GM23338 (cell line): Measurements from ENCODE around the gene EMC9.

Source experiments
- CREB1 ChIP-seq: fragments of 250-450 bp; sonication (Bioruptor Pico); IDR thresholded peaks from 2 replicates; pipeline ENCODE4 v1.5.0; 2020; ENCODE audit warnings: low read depth, mild to moderate bottlenecking, moderate library complexity
- EZH2 ChIP-seq: fragments of 200-600 bp; sonication (generic); IDR thresholded peaks from one replicate; pipeline ENCODE4 v1.8.0; 2017; ENCODE audit warnings: antibody characterized with exemption, mild to moderate bottlenecking, low read depth; ENCODE audit not compliant: unreplicated experiment
- EZH2phosphoT487 ChIP-seq: fragments of 200-600 bp; sonication (generic); IDR thresholded peaks from one replicate; pipeline ENCODE4 v1.8.1; 2018; ENCODE audit warnings: antibody characterized with exemption; ENCODE audit not compliant: unreplicated experiment
- NANOG ChIP-seq: IDR thresholded peaks from 2 replicates; pipeline ENCODE4 v1.6.1; 2016; ENCODE audit warnings: antibody characterized with exemption, borderline replicate concordance
- POLR2AphosphoS5 ChIP-seq: IDR thresholded peaks from 2 replicates; pipeline ENCODE4 v1.6.1; 2016; ENCODE audit warnings: antibody characterized with exemption, low read depth
- STAT1 ChIP-seq: IDR thresholded peaks from one replicate; pipeline ENCODE4 v1.6.1; 2016; ENCODE audit warnings: antibody characterized with exemption; ENCODE audit not compliant: unreplicated experiment
- TF ChIP-seq, protein P1 (sequence below), 2 experiments: fragments of 200-600 bp in 1 of 2; sonication (generic) in 1 of 2; conservative IDR thresholded peaks; 2 replicates each; pipeline versions ENCODE4 v1.5.1 to v1.6.1; 2016 to 2017; ENCODE audit warnings: antibody characterized with exemption in 2 of 2, low read depth in 2 of 2, mild to moderate bottlenecking in 2 of 2, moderate library complexity in 1 of 2
- TF ChIP-seq, protein P2 (sequence below): IDR thresholded peaks from one replicate; pipeline ENCODE4 v1.6.1; 2018; ENCODE audit warnings: antibody characterized with exemption; ENCODE audit not compliant: unreplicated experiment
- TF ChIP-seq, protein P3 (sequence below): IDR thresholded peaks from 2 replicates; pipeline ENCODE4 v1.6.1; 2016; ENCODE audit warnings: antibody characterized with exemption

DNA sequence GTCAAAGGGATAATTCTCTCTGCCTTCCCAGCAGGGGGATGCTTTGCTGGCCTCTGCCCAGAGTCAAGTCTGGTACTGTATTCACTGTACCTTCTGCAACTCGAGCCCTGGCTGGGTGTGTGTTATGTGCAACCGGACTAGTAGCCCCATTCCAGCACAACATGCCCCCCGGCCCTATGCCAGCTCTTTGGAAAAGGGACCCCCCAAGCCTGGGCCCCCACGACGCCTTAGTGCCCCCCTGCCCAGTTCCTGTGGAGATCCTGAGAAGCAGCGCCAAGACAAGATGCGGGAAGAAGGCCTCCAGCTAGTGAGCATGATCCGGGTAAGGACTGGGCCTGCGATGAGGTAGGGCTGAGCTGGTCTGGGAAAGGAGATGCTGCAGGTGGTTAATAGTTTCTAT lies 9.2 kb upstream of the EMC9 start:
- TF ChIP-seq, protein P1, sequence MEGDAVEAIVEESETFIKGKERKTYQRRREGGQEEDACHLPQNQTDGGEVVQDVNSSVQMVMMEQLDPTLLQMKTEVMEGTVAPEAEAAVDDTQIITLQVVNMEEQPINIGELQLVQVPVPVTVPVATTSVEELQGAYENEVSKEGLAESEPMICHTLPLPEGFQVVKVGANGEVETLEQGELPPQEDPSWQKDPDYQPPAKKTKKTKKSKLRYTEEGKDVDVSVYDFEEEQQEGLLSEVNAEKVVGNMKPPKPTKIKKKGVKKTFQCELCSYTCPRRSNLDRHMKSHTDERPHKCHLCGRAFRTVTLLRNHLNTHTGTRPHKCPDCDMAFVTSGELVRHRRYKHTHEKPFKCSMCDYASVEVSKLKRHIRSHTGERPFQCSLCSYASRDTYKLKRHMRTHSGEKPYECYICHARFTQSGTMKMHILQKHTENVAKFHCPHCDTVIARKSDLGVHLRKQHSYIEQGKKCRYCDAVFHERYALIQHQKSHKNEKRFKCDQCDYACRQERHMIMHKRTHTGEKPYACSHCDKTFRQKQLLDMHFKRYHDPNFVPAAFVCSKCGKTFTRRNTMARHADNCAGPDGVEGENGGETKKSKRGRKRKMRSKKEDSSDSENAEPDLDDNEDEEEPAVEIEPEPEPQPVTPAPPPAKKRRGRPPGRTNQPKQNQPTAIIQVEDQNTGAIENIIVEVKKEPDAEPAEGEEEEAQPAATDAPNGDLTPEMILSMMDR (conservative IDR thresholded peaks at IDR 0.05; ENCODE audit: low read depth in 2 of 2), result no peak
- TF ChIP-seq POLR2AphosphoS5, result no peak
- TF ChIP-seq, protein P2, sequence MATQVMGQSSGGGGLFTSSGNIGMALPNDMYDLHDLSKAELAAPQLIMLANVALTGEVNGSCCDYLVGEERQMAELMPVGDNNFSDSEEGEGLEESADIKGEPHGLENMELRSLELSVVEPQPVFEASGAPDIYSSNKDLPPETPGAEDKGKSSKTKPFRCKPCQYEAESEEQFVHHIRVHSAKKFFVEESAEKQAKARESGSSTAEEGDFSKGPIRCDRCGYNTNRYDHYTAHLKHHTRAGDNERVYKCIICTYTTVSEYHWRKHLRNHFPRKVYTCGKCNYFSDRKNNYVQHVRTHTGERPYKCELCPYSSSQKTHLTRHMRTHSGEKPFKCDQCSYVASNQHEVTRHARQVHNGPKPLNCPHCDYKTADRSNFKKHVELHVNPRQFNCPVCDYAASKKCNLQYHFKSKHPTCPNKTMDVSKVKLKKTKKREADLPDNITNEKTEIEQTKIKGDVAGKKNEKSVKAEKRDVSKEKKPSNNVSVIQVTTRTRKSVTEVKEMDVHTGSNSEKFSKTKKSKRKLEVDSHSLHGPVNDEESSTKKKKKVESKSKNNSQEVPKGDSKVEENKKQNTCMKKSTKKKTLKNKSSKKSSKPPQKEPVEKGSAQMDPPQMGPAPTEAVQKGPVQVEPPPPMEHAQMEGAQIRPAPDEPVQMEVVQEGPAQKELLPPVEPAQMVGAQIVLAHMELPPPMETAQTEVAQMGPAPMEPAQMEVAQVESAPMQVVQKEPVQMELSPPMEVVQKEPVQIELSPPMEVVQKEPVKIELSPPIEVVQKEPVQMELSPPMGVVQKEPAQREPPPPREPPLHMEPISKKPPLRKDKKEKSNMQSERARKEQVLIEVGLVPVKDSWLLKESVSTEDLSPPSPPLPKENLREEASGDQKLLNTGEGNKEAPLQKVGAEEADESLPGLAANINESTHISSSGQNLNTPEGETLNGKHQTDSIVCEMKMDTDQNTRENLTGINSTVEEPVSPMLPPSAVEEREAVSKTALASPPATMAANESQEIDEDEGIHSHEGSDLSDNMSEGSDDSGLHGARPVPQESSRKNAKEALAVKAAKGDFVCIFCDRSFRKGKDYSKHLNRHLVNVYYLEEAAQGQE, result no peak
- no peak for TF ChIP-seq EZH2phosphoT487
- no peak for TF ChIP-seq CREB1
- no peak for TF ChIP-seq EZH2
- TF ChIP-seq, protein P3, sequence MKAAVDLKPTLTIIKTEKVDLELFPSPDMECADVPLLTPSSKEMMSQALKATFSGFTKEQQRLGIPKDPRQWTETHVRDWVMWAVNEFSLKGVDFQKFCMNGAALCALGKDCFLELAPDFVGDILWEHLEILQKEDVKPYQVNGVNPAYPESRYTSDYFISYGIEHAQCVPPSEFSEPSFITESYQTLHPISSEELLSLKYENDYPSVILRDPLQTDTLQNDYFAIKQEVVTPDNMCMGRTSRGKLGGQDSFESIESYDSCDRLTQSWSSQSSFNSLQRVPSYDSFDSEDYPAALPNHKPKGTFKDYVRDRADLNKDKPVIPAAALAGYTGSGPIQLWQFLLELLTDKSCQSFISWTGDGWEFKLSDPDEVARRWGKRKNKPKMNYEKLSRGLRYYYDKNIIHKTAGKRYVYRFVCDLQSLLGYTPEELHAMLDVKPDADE, result no peak
- TF ChIP-seq STAT1, result no peak
- no peak for TF ChIP-seq NANOG
